HG03378 (cell line): ENCODE data around the gene TIMM44.

Source experiments
- ATAC-seq: cut with Tn5 transposase; IDR thresholded peaks from one replicate; pipeline ENCODE4 v1.9.1; 2021; ENCODE audit warnings: mild to moderate bottlenecking, moderate library complexity; ENCODE audit not compliant: unreplicated experiment

The TIMM44 gene

GRCh38 chr19:7943444-7944176 lies at the start of gene TIMM44:
TIMM44 (minus strand) TSS chr19:7943666; CDS start chr19:7943651, 15 bp downstream.
- peak; percentile 91 for ATAC-seq

- no peak for ATAC-seq
Measured at GRCh38 chr19:7992575-7992974, 49.1 kb upstream of the TIMM44 start.

- ATAC-seq, result no peak
Measured at GRCh38 chr19:7989071-7989575, 45.7 kb upstream of the TIMM44 start.

- ATAC-seq, result no peak
Measured at GRCh38 chr19:7988307-7988706, 44.8 kb upstream of the TIMM44 start.

- no peak for ATAC-seq
Measured at GRCh38 chr19:7987114-7987768, 43.8 kb upstream of the TIMM44 start.

- no peak for ATAC-seq
Measured at GRCh38 chr19:7986321-7987113, 43.1 kb upstream of the TIMM44 start.

GRCh38 chr19:7985481-7985911 lies 42.0 kb upstream of the TIMM44 start:
- no peak for ATAC-seq

GRCh38 chr19:7983995-7984837 lies 40.8 kb upstream of the TIMM44 start:
- no peak for ATAC-seq

GRCh38 chr19:7983286-7983950 lies 40.0 kb upstream of the TIMM44 start:
- ATAC-seq, result no peak

GRCh38 chr19:7982651-7983099 lies 39.2 kb upstream of the TIMM44 start:
- ATAC-seq, result no peak

- no peak for ATAC-seq
Measured at GRCh38 chr19:7982103-7982502, 38.6 kb upstream of the TIMM44 start.

GRCh38 chr19:7981661-7982060 lies 38.2 kb upstream of the TIMM44 start:
- no peak for ATAC-seq

GRCh38 chr19:7981199-7981598 lies 37.7 kb upstream of the TIMM44 start:
- ATAC-seq, result no peak

GRCh38 chr19:7980635-7981121 lies 37.2 kb upstream of the TIMM44 start:
- no peak for ATAC-seq

GRCh38 chr19:7980168-7980567 lies 36.7 kb upstream of the TIMM44 start:
- no peak for ATAC-seq

- no peak for ATAC-seq
Measured at GRCh38 chr19:7979559-7979958, 36.1 kb upstream of the TIMM44 start.

GRCh38 chr19:7979011-7979410 lies 35.5 kb upstream of the TIMM44 start:
- no peak for ATAC-seq

GRCh38 chr19:7978179-7978825 lies 34.8 kb upstream of the TIMM44 start:
- ATAC-seq, result no peak

GRCh38 chr19:7977723-7978040 lies 34.2 kb upstream of the TIMM44 start:
- no peak for ATAC-seq
